ENCODE results near the gene CTNNBIP1.

CTNNBIP1 gene

GRCh38 chr1:9907441-9907840, 2.6 kb downstream of the CTNNBIP1 start (continued):
- no peak for TF ChIP-seq ZNF280D (tag by site-specific recombination; IDR thresholded peaks at IDR 0.05)
- TF ChIP-seq ZBTB48 (tag by site-specific recombination; IDR thresholded peaks at IDR 0.05): no peak
- TF ChIP-seq ZNF19 (tag by site-specific recombination; IDR thresholded peaks at IDR 0.05; ENCODE audit: low read depth): no peak
- no peak for TF ChIP-seq KLF8 (tag by site-specific recombination; IDR thresholded peaks at IDR 0.05)
- TF ChIP-seq ZSCAN23 (tag by site-specific recombination; IDR thresholded peaks at IDR 0.05): no peak
- no peak for TF ChIP-seq ZNF449 (tag by site-specific recombination; IDR thresholded peaks at IDR 0.05)
- TF ChIP-seq ZNF248 (tag by site-specific recombination; IDR thresholded peaks at IDR 0.05): no peak
- no peak for TF ChIP-seq ZNF18 (tag by site-specific recombination; IDR thresholded peaks at IDR 0.05)
- no peak for TF ChIP-seq KLF9 (tag by site-specific recombination; IDR thresholded peaks at IDR 0.05; ENCODE audit: low read depth)
- no peak for TF ChIP-seq ZNF677 (tag by site-specific recombination; IDR thresholded peaks at IDR 0.05)
- no peak for TF ChIP-seq ZBTB6 (tag by site-specific recombination; IDR thresholded peaks at IDR 0.05)

- no peak overlapping the region for H3K27ac ChIP-seq (ENCODE audit: extremely low read depth, low read depth, low read length)
- H3K4me1 ChIP-seq (ENCODE audit: control insufficient read depth, insufficient read depth, low read length): peaks cover 7% of the 10 kb centered on the region; the same call in 1 of the 2 replicates
- no peaks in the 10 kb centered on the region for H3K9me3 ChIP-seq (ENCODE audit: control insufficient read depth, insufficient read depth, low read depth, low read length)
- no peak overlapping the region for H3K4me3 ChIP-seq (ENCODE audit: low read depth, low read length)
- no peak for TF ChIP-seq ZNF488 (tag by site-specific recombination; IDR thresholded peaks at IDR 0.05)
- no peak for TF ChIP-seq ZNF146 (tag by site-specific recombination; IDR thresholded peaks at IDR 0.05)
- TF ChIP-seq ZNF600 (tag by site-specific recombination; IDR thresholded peaks at IDR 0.05): no peak
- TF ChIP-seq PRDM6 (tag by site-specific recombination; IDR thresholded peaks at IDR 0.05): no peak
- no peak for TF ChIP-seq ZNF341 (tag by site-specific recombination; IDR thresholded peaks at IDR 0.05; ENCODE audit: low read depth)
- TF ChIP-seq ZBTB20 (tag by site-specific recombination; IDR thresholded peaks at IDR 0.05): no peak
- TF ChIP-seq MEIS1 (CRISPR knock-in tag; IDR thresholded peaks at IDR 0.05; ENCODE audit: borderline replicate concordance): no peak
- no peak for TF ChIP-seq ZIC2 (tag by site-specific recombination; IDR thresholded peaks at IDR 0.05)
- TF ChIP-seq ELK4 (IDR thresholded peaks at IDR 0.05; ENCODE audit: borderline replicate concordance, low read depth, low read length): no peak
- no peak for TF ChIP-seq ZNF561 (tag by site-specific recombination; IDR thresholded peaks at IDR 0.05; ENCODE audit: borderline replicate concordance)
- no peak for TF ChIP-seq REPIN1 (tag by site-specific recombination; IDR thresholded peaks at IDR 0.05; ENCODE audit: low read depth)
- TF ChIP-seq ZNF174 (tag by site-specific recombination; IDR thresholded peaks at IDR 0.05): no peak
- no peak for TF ChIP-seq ZNF132 (tag by site-specific recombination; IDR thresholded peaks at IDR 0.05; ENCODE audit: borderline replicate concordance)
- H3K36me3 ChIP-seq (ENCODE audit: control insufficient read depth in 2 of 2, insufficient read depth in 1 of 2, low read length in 2 of 2): no peaks in the 10 kb centered on the region
- POLR2A ChIA-PET: interaction anchor here (0.5 kb wide), 1 partner anchor 137 kb away, joined by 5 read pairs; no protein-coding TSS in a partner anchor
- CTCF ChIA-PET: interaction anchor here (0.5 to 1.0 kb wide), 4 partner anchors 32 to 87 kb away, joined by 3 to 8 read pairs (median 3); no protein-coding TSS in a partner anchor
Measured at GRCh38 chr1:9906466-9906865, 3.6 kb downstream of the CTNNBIP1 start.

All from HEK293 (cell line).